Measurements from ENCODE around the gene HLA-DRA.
"Not testable (repeated sequence)": the region's sequence is repeated elsewhere in the genome, so short reads cannot be mapped to it uniquely, and the experiment has no call there.

The HLA-DRA gene

GRCh38 chr6:32432050-32432450 lies 7.6 kb upstream of the HLA-DRA start:
- H3K4me1 ChIP-seq (ENCODE audit: insufficient read depth, low read length, poor library complexity, severe bottlenecking): no peaks in the 10 kb centered on the region
- no peak overlapping the region for H3K4me3 ChIP-seq (ENCODE audit: low read length, poor library complexity, severe bottlenecking)
- H3K27me3 ChIP-seq (ENCODE audit: insufficient read depth, low read length, poor library complexity, severe bottlenecking): no peaks in the 10 kb centered on the region
- H3K9me2 ChIP-seq (replicated peaks; ENCODE audit: low read depth, low read length): no peaks in the 10 kb centered on the region
- no peak overlapping the region for H3K9ac ChIP-seq (ENCODE audit: low read depth, low read length, poor library complexity, severe bottlenecking)
- H3K79me2 ChIP-seq (ENCODE audit: insufficient read depth, low read length): no peaks in the 10 kb centered on the region
- H3K9me3 ChIP-seq (ENCODE audit: insufficient read depth, low read depth, low read length): no peaks in the 10 kb centered on the region
- H4K20me1 ChIP-seq (ENCODE audit: insufficient read depth, low read length, poor library complexity, severe bottlenecking): no peaks in the 10 kb centered on the region
- TF ChIP-seq EZH2phosphoT487 (IDR thresholded peaks at IDR 0.05; ENCODE audit: borderline replicate concordance) (no peak), CTCF (conservative IDR thresholded peaks at IDR 0.05; ENCODE audit: low read length) (peak; percentile 73)
- no peaks in the 10 kb centered on the region for H3F3A ChIP-seq (ENCODE audit: low read depth)
- H3K36me3 ChIP-seq (ENCODE audit: insufficient read depth, low read length): no peaks in the 10 kb centered on the region
- H3K4me2 ChIP-seq (ENCODE audit: low read depth, low read length, poor library complexity, severe bottlenecking): no peak overlapping the region
- H2AFZ ChIP-seq (ENCODE audit: low read length): no peak overlapping the region

- not testable (repeated sequence) for H3K9me3 ChIP-seq (ENCODE audit: insufficient read depth, low read depth, low read length); H3F3A ChIP-seq (ENCODE audit: low read depth); H3K9ac ChIP-seq (ENCODE audit: low read depth, low read length, poor library complexity, severe bottlenecking); H4K20me1 ChIP-seq (ENCODE audit: insufficient read depth, low read length, poor library complexity, severe bottlenecking); H3K4me1 ChIP-seq (ENCODE audit: insufficient read depth, low read length, poor library complexity, severe bottlenecking); H2AFZ ChIP-seq (ENCODE audit: low read length); H3K4me2 ChIP-seq (ENCODE audit: low read depth, low read length, poor library complexity, severe bottlenecking); H3K9me2 ChIP-seq (replicated peaks; ENCODE audit: low read depth, low read length); H3K4me3 ChIP-seq (ENCODE audit: low read length, poor library complexity, severe bottlenecking); H3K27me3 ChIP-seq (ENCODE audit: insufficient read depth, low read length, poor library complexity, severe bottlenecking); H3K36me3 ChIP-seq (ENCODE audit: insufficient read depth, low read length); H3K79me2 ChIP-seq (ENCODE audit: insufficient read depth, low read length)
Observed at GRCh38 chr6:32433950-32434349, 5.7 kb upstream of the HLA-DRA start.

- Histone ChIP-seq H3K4me1 (ENCODE audit: insufficient read depth, low read length, poor library complexity, severe bottlenecking) (peaks cover 3% of the 10 kb centered on the region), H3K79me2 (ENCODE audit: insufficient read depth, low read length) (no peaks in the 10 kb centered on the region), H3K27me3 (ENCODE audit: insufficient read depth, low read length, poor library complexity, severe bottlenecking) (no peaks in the 10 kb centered on the region), H3K9ac (ENCODE audit: low read depth, low read length, poor library complexity, severe bottlenecking) (no peak overlapping the region), H3K9me3 (ENCODE audit: insufficient read depth, low read depth, low read length) (no peaks in the 10 kb centered on the region), H3F3A (ENCODE audit: low read depth) (no peaks in the 10 kb centered on the region), H4K20me1 (ENCODE audit: insufficient read depth, low read length, poor library complexity, severe bottlenecking) (no peaks in the 10 kb centered on the region), H3K4me3 (ENCODE audit: low read length, poor library complexity, severe bottlenecking) (no peak overlapping the region), H3K9me2 (replicated peaks; ENCODE audit: low read depth, low read length) (no peaks in the 10 kb centered on the region), H3K36me3 (ENCODE audit: insufficient read depth, low read length) (no peaks in the 10 kb centered on the region), H2AFZ (ENCODE audit: low read length) (no peak overlapping the region), H3K4me2 (ENCODE audit: low read depth, low read length, poor library complexity, severe bottlenecking) (no peak overlapping the region)
- TF ChIP-seq EZH2phosphoT487 (IDR thresholded peaks at IDR 0.05; ENCODE audit: borderline replicate concordance) (no peak), CTCF (conservative IDR thresholded peaks at IDR 0.05; ENCODE audit: low read length) (no peak)
Observed at GRCh38 chr6:32436186-32436585, 3.5 kb upstream of the HLA-DRA start.

GRCh38 chr6:32436995-32437836 lies 2.5 kb upstream of the HLA-DRA start:
- Histone ChIP-seq H2AFZ (ENCODE audit: low read length) (no peak overlapping the region), H3K4me2 (ENCODE audit: low read depth, low read length, poor library complexity, severe bottlenecking) (no peak overlapping the region), H3K36me3 (ENCODE audit: insufficient read depth, low read length) (no peaks in the 10 kb centered on the region), H3K27me3 (ENCODE audit: insufficient read depth, low read length, poor library complexity, severe bottlenecking) (no peaks in the 10 kb centered on the region), H4K20me1 (ENCODE audit: insufficient read depth, low read length, poor library complexity, severe bottlenecking) (no peaks in the 10 kb centered on the region), H3K79me2 (ENCODE audit: insufficient read depth, low read length) (no peaks in the 10 kb centered on the region), H3K4me1 (ENCODE audit: insufficient read depth, low read length, poor library complexity, severe bottlenecking) (peaks cover 3% of the 10 kb centered on the region), H3K9ac (ENCODE audit: low read depth, low read length, poor library complexity, severe bottlenecking) (no peak overlapping the region), H3K9me3 (ENCODE audit: insufficient read depth, low read depth, low read length) (no peaks in the 10 kb centered on the region), H3K4me3 (ENCODE audit: low read length, poor library complexity, severe bottlenecking) (no peak overlapping the region), H3K9me2 (replicated peaks; ENCODE audit: low read depth, low read length) (no peaks in the 10 kb centered on the region), H3F3A (ENCODE audit: low read depth) (no peaks in the 10 kb centered on the region)
- TF ChIP-seq CTCF (conservative IDR thresholded peaks at IDR 0.05; ENCODE audit: low read length): no peak
- no peak for TF ChIP-seq EZH2phosphoT487 (IDR thresholded peaks at IDR 0.05; ENCODE audit: borderline replicate concordance)
